DND-41 (cell line): ENCODE results near the gene CLDND1.

Experiments used
- ATAC-seq: fragments of 200-7000 bp; cut with Tn5 transposase; 3 replicates; pipeline ENCODE4 v1.9.1; 2021; ENCODE audit warnings: low read depth; ENCODE audit not compliant: insufficient read depth
- DNase-seq: peaks from one replicate; pipeline ENCODE4 v3.0.0-alpha.2; 2020
- H2AFZ ChIP-seq: 2 replicates; pipeline ENCODE4 v1.6.0; 2012; ENCODE audit warnings: low read depth, low read length
- H3K27ac ChIP-seq: 2 replicates; pipeline ENCODE4 v1.5.1; 2012; ENCODE audit warnings: low read length, inconsistent platforms
- H3K27me3 ChIP-seq: fragments of 200-600 bp; sonication (generic); 2 replicates; pipeline ENCODE4 v1.6.0; 2012; ENCODE audit warnings: low read length, mild to moderate bottlenecking, inconsistent platforms; ENCODE audit not compliant: insufficient read depth, poor library complexity
- H3K36me3 ChIP-seq: 2 replicates; pipeline ENCODE4 v1.5.1; 2012; ENCODE audit warnings: low read length, inconsistent platforms; ENCODE audit not compliant: insufficient read depth
- H3K4me1 ChIP-seq: 2 replicates; pipeline ENCODE4 v1.5.1; 2012; ENCODE audit warnings: mild to moderate bottlenecking, low read length; ENCODE audit not compliant: insufficient read depth
- H3K4me2 ChIP-seq: 2 replicates; pipeline ENCODE4 v1.6.0; 2012; ENCODE audit warnings: mild to moderate bottlenecking, moderate library complexity, low read length, inconsistent platforms; ENCODE audit not compliant: insufficient read depth
- H3K4me3 ChIP-seq, 2 experiments: fragments of 200-600 bp in 1 of 2; shearing (Covaris generic) in 1 of 2; 2 replicates each; pipeline ENCODE4 v1.5.1; 2012 to 2016; ENCODE audit warnings: inconsistent platforms in 2 of 2, low read length in 2 of 2, mild to moderate bottlenecking in 2 of 2, low read depth in 1 of 2, moderate library complexity in 1 of 2
- H3K79me2 ChIP-seq: 2 replicates; pipeline ENCODE4 v1.6.0; 2012; ENCODE audit warnings: low read length, inconsistent platforms; ENCODE audit not compliant: insufficient read depth
- H3K9ac ChIP-seq: 2 replicates; pipeline ENCODE4 v1.6.0; 2012; ENCODE audit warnings: low read depth, mild to moderate bottlenecking, inconsistent platforms, low read length, moderate library complexity
- H3K9me3 ChIP-seq: 2 replicates; pipeline ENCODE4 v1.5.1; 2012; ENCODE audit warnings: low read length, moderate library complexity, mild to moderate bottlenecking, inconsistent platforms; ENCODE audit not compliant: insufficient read depth, severe bottlenecking
- H4K20me1 ChIP-seq: 2 replicates; pipeline ENCODE4 v1.6.0; 2012; ENCODE audit warnings: low read length; ENCODE audit not compliant: insufficient read depth
- CTCF ChIP-seq: IDR thresholded peaks from 2 replicates; pipeline ENCODE4 v1.5.1; 2012; ENCODE audit warnings: borderline replicate concordance, low read length, moderate library complexity, mild to moderate bottlenecking; ENCODE audit not compliant: poor library complexity, severe bottlenecking; ENCODE audit errors: extremely low read depth
- EZH2 ChIP-seq: IDR thresholded peaks from 3 replicates; pipeline ENCODE4 v1.6.1; 2012; ENCODE audit warnings: borderline replicate concordance, low read depth, mild to moderate bottlenecking, moderate library complexity, low read length, inconsistent platforms; ENCODE audit not compliant: severe bottlenecking

The CLDND1 gene

DNA sequence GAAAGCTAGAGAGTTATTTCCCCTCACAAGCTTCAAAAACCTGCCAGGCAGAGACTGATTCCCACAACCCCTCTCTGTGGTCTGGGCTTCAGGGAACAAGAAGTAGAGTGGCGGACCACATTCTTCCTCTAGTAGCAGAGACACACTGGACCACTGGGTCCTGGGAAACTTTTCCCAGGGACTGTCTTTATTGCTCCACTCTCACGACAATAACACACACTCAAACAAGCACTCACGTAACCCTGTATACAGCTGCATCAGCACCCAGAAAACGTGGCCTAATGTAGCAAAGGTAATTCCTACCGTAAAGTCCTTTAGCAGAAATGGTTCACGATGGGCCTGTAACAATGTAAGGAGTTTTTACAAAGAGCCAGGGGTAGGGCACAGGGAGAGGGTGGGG is 43.1 kb upstream of the CLDND1 start:
- Histone ChIP-seq H2AFZ (peak overlapping the region; percentile 0; the same call in 1 of the 2 replicates), H3K79me2 (no peaks in the 10 kb centered on the region), H3K9me3 (no peaks in the 10 kb centered on the region), H4K20me1 (no peaks in the 10 kb centered on the region), H3K9ac (no peak overlapping the region), H3K27me3 (peaks cover 3% of the 10 kb centered on the region), H3K4me1 (peaks cover 45% of the 10 kb centered on the region), H3K27ac (peak overlapping the region; percentile 42; the same call in 1 of the 2 replicates), H3K4me2 (no peak overlapping the region), H3K4me3 (no peak overlapping the region), H3K36me3 (no peaks in the 10 kb centered on the region)
- no peak for TF ChIP-seq EZH2
- no peak for TF ChIP-seq CTCF
- ATAC-seq, result peak; percentile 44
- peak; percentile 61 for DNase-seq

- H3K4me1 ChIP-seq, result peaks cover 45% of the 10 kb centered on the region
- ATAC-seq (no peak), DNase-seq (no peak)
- H3K9me3 ChIP-seq, result no peaks in the 10 kb centered on the region
- no peak overlapping the region for H3K27ac ChIP-seq
- no peaks in the 10 kb centered on the region for H4K20me1 ChIP-seq
- H3K9ac ChIP-seq, result no peak overlapping the region
- TF ChIP-seq CTCF (no peak), EZH2 (no peak)
- no peaks in the 10 kb centered on the region for H3K79me2 ChIP-seq
- H2AFZ ChIP-seq, result no peak overlapping the region
- peaks cover 3% of the 10 kb centered on the region for H3K27me3 ChIP-seq
- H3K36me3 ChIP-seq, result no peaks in the 10 kb centered on the region
- no peak overlapping the region for H3K4me2 ChIP-seq
- no peak overlapping the region for H3K4me3 ChIP-seq
These were observed 42.5 kb upstream of the CLDND1 start for GRCh38 chr3:98565237-98565643.

DNA sequence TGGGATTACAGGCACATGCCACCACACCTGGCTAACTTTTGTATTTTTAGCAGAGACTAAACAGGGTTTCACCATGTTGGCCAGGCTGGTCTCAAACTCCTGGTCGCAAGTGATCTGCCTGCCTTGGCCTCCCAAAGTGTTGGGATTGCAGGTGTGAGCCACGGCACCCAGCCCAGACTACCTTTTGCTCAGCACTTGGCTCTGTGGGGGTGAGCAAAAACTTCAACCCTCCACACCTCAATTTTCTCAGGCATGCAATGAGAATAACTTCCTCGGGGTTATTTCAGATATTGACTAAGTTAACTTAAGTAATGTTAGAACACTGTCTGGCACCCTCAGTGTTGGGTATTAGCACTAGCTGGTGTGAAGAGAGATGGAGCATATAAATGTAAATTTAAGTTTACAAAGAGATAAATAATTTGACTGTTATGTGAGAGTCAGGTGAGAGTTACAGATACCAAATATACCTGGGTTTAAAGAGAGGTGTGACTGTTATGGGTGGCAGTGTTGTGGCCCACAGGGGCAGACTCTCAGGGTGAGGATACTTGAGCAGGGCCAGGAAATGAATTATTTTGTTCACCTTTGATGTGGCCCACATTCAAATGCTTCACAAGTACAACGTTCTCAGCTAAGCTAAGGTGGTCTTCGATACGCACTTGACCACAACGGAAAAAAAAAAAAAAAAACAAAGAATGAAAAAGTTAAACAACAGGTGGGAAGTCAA is 41.7 kb upstream of the CLDND1 start:
- no peak overlapping the region for H3K4me2 ChIP-seq
- peak; percentile 79 for ATAC-seq

More for the DNA sequence above, 41.7 kb upstream of the CLDND1 start:
- no peak overlapping the region for H3K27ac ChIP-seq
- H3K79me2 ChIP-seq, result no peaks in the 10 kb centered on the region
- H3K4me3 ChIP-seq, result no peak overlapping the region
- peaks cover 3% of the 10 kb centered on the region for H3K27me3 ChIP-seq
- H3K4me1 ChIP-seq, result peaks cover 45% of the 10 kb centered on the region
- H4K20me1 ChIP-seq, result no peaks in the 10 kb centered on the region
- TF ChIP-seq EZH2 (no peak), CTCF (no peak)
- H3K36me3 ChIP-seq, result no peaks in the 10 kb centered on the region
- H3K9ac ChIP-seq, result no peak overlapping the region
- DNase-seq, result peak; percentile 54
- H2AFZ ChIP-seq, result no peak overlapping the region
- no peaks in the 10 kb centered on the region for H3K9me3 ChIP-seq
